ENCODE data around the gene PLEKHA7. TPM values are rescaled to one million over a fixed set of nuclear protein-coding genes. Genes with fewer than 3 reads are reported as not detected.

Gene PLEKHA7
- total RNA-seq, 1 donor from 2014 or later: 45.9 TPM

DNA sequence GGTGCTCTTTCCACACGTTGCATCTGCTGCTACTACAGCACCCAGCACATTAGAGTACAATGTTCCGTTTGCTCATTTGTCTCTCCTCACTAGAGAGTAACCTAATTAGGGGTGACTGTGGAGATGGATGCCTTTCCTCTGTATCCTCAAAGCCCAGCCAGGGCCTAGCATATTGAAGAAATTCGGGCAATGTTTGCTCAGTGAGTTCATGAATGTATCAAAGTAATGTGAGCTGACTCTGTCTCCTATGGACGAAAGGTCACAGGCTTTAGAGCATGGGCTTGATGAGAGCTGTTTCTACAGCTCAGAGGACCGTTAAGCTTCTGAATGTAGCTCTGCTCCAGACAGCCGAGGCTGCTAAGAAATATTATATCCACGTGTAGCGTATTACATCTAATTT, 208.3 kb downstream of the PLEKHA7 start:
- Histone ChIP-seq H3K36me3 (no peaks in the 10 kb centered on the region), H3K9me3 (no peaks in the 10 kb centered on the region), H3K4me1 (peaks cover 13% of the 10 kb centered on the region), H3K4me3 (no peak overlapping the region), H3K27me3 (no peaks in the 10 kb centered on the region), H3K27ac (no peak overlapping the region)
- DNase-seq (ENCODE audit: extremely low spot score in 2 of 2): no peak
- no peak for TF ChIP-seq POLR2A (IDR thresholded peaks at IDR 0.05)
- TF ChIP-seq, protein P1, sequence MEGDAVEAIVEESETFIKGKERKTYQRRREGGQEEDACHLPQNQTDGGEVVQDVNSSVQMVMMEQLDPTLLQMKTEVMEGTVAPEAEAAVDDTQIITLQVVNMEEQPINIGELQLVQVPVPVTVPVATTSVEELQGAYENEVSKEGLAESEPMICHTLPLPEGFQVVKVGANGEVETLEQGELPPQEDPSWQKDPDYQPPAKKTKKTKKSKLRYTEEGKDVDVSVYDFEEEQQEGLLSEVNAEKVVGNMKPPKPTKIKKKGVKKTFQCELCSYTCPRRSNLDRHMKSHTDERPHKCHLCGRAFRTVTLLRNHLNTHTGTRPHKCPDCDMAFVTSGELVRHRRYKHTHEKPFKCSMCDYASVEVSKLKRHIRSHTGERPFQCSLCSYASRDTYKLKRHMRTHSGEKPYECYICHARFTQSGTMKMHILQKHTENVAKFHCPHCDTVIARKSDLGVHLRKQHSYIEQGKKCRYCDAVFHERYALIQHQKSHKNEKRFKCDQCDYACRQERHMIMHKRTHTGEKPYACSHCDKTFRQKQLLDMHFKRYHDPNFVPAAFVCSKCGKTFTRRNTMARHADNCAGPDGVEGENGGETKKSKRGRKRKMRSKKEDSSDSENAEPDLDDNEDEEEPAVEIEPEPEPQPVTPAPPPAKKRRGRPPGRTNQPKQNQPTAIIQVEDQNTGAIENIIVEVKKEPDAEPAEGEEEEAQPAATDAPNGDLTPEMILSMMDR (IDR thresholded peaks at IDR 0.05): no peak
- TF ChIP-seq POLR2AphosphoS5 (IDR thresholded peaks at IDR 0.05; ENCODE audit: insufficient read depth in 1 of 2, low read depth in 1 of 2): no peak
- intact Hi-C loops (cut with DNase I): no loop called here

DNA sequence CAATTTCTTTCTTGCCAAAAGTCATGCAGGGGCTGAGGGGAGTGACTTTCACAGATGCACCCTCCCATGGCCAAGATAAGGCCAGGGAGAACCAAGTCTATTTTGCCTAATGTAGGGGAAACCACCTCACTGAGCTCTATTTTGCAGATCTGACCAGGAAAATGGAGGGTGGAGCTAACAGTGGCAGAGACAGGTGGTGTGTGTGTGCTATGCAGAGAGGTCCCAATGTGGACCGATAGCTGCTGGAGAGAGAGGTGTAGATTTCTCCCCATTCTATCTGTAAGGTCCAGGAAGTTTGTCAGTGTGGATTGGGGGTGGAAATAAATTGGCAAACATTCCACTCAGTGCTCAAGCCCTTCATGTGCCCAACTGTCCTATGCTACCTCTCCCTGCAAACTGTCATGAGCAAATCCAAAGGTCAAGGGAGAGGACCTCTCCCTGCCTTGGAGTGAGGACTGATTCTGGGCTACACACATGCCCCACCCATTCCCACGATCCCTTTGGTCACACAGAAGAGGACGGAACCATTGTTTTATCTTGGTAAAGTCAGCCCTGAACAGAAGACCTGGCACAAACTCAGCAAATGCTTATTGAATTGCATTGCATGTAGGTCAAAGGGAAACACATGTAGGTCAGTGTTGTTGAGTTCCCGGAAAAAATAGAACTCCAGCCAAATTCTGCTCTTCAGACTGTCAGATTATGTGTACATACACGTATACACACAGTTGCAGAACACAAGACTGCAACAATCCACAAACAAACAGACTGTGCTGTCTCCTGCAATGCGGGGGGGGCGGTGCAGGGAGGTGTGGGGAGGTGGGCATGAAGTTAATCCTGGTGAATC, 209.9 kb downstream of the PLEKHA7 start:
- TF ChIP-seq POLR2A (IDR thresholded peaks at IDR 0.05) (no peak), POLR2AphosphoS5 (IDR thresholded peaks at IDR 0.05; ENCODE audit: insufficient read depth in 1 of 2, low read depth in 1 of 2) (no peak)
- TF ChIP-seq, protein P1 (IDR thresholded peaks at IDR 0.05): no peak
- no peaks in the 10 kb centered on the region for H3K9me3 ChIP-seq
- DNase-seq (ENCODE audit: extremely low spot score in 2 of 2): no peak
- peaks cover 9% of the 10 kb centered on the region for H3K4me1 ChIP-seq
- intact Hi-C loops (cut with DNase I): no loop called here
- no peak overlapping the region for H3K4me3 ChIP-seq
- no peak overlapping the region for H3K27ac ChIP-seq
- H3K36me3 ChIP-seq: no peaks in the 10 kb centered on the region
- H3K27me3 ChIP-seq: no peaks in the 10 kb centered on the region

DNA sequence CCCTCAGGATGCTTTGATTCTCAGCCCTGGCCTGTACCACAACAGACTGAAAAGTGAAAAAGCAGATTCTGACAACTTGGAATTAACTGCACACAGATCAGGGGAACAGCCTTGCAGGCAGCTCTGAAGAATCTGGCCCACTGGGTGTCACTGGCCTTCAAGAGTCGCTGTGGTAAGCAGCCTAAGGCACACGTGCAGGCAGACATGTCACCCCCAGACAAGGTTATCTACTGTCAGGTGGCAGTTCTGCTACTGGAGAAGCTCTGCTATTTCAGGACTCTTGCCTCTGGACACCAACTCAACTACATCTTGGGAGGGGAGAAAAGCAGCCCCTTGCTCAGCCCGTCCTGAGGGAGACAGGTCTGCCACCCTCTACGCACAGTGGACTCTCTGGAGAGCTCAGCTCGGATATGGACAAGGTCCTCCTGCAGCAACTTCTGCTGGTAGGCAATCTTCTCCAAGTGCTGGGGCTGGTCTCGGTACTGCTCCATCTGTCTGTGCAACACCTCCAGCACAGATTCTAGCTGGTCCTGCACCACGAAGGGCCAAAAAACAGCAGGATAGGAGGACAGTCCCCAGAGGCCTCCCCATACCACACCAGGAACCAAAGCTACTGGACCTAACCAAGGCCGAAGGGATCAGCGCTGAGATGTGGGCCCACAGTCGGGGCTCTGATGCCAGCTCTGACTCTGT, 212.8 kb downstream of the PLEKHA7 start:
- TF ChIP-seq POLR2A (IDR thresholded peaks at IDR 0.05): no peak
- TF ChIP-seq POLR2AphosphoS5 (IDR thresholded peaks at IDR 0.05; ENCODE audit: insufficient read depth in 1 of 2, low read depth in 1 of 2): no peak
- TF ChIP-seq, protein P1 (IDR thresholded peaks at IDR 0.05): no peak
- no peak overlapping the region for H3K4me3 ChIP-seq
- H3K36me3 ChIP-seq: no peaks in the 10 kb centered on the region
- H3K27ac ChIP-seq: no peak overlapping the region
- DNase-seq (ENCODE audit: extremely low spot score in 2 of 2): no peak
- intact Hi-C loops (cut with DNase I): no loop called here
- no peaks in the 10 kb centered on the region for H3K27me3 ChIP-seq
- H3K4me1 ChIP-seq: peaks cover 2% of the 10 kb centered on the region
- H3K9me3 ChIP-seq: no peaks in the 10 kb centered on the region

DNA sequence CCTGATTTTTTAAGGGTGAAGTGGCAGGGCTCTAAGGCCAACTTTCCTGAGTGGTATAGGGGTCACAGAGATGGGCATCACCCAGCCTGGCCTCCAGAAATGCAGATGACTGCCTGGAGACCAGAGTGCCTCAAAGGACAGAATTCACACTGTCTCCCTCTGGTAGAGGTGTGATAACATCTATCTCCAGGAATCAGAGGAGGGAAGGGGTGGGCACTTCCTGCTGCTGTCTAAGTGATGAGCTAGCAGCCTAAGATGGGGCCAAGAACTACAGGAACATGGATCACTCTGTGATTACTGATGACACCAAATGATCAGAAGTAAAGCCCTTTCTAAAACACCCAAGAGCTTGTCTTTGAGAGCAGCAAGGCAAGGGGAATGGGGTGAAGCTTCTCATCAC, 213.8 kb downstream of the PLEKHA7 start:
- Histone ChIP-seq H3K27ac (no peak overlapping the region), H3K36me3 (no peaks in the 10 kb centered on the region), H3K4me1 (no peaks in the 10 kb centered on the region), H3K9me3 (no peaks in the 10 kb centered on the region), H3K27me3 (no peaks in the 10 kb centered on the region), H3K4me3 (no peak overlapping the region)
- intact Hi-C loops (cut with DNase I): no loop called here
- TF ChIP-seq, protein P1 (IDR thresholded peaks at IDR 0.05): no peak
- no peak for TF ChIP-seq POLR2A (IDR thresholded peaks at IDR 0.05)
- TF ChIP-seq POLR2AphosphoS5 (IDR thresholded peaks at IDR 0.05; ENCODE audit: insufficient read depth in 1 of 2, low read depth in 1 of 2): no peak
- no peak for DNase-seq (ENCODE audit: extremely low spot score in 2 of 2)

DNA sequence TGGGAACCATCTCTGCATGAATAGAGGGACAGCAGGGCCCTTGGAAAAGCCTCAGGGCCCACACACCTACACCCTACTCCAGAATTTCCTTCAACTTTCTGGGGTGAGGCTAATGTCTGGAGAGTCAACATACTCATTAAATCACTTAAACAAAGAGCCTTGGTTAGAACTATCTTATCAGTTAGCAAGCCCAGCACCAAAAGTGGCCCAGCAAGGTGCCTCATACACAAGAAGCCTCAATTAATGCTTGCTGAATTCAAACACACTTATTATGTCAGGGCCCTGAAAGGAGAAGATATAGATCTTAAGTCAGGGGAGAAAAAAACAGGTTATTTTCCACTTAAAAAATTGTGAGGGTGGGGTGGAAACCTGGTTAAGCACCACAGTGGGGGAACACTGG, 214.3 kb downstream of the PLEKHA7 start:
- no peak for DNase-seq (ENCODE audit: extremely low spot score in 2 of 2)
- Histone ChIP-seq H3K27ac (no peak overlapping the region), H3K36me3 (no peaks in the 10 kb centered on the region), H3K4me3 (no peak overlapping the region), H3K4me1 (no peaks in the 10 kb centered on the region), H3K27me3 (no peaks in the 10 kb centered on the region), H3K9me3 (no peaks in the 10 kb centered on the region)
- intact Hi-C loops (cut with DNase I): no loop called here
- TF ChIP-seq, protein P1 (IDR thresholded peaks at IDR 0.05): no peak
- TF ChIP-seq POLR2A (IDR thresholded peaks at IDR 0.05): no peak
- TF ChIP-seq POLR2AphosphoS5 (IDR thresholded peaks at IDR 0.05; ENCODE audit: insufficient read depth in 1 of 2, low read depth in 1 of 2): no peak

Measured in vagina (tissue), 2 donors.